Measurements from ENCODE around the gene AGPS. TPM values are rescaled to one million over a fixed set of nuclear protein-coding genes. Genes with fewer than 3 reads are reported as not detected.

The AGPS gene
- total and polyA plus RNA-seq, 2 of the 13 experiments (the other 11 are each of a cell fraction or from before 2014, with no cell fraction given): 39.4 to 99.0 TPM

DNA sequence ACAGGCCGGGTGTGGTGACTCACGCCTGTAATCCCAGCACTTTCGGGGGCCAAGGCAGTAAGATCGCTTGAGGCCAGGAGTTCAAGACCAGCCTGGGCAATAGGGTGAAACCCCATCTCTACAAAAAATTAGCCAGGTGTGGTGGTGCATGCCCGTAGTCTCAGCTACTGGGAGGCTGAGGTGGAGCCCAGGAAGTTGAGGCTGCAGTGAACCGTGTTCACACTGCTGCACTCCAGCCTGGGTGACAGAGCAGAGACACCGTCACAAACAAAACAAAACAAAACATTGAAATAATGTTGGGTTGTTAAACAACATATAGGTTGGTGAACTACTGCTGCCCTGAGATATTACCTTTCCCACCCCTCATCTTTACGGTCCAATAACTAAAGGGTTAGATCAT, 48.8 kb upstream of the AGPS start:
- Histone ChIP-seq H3K27me3 (ENCODE audit: control insufficient read depth in 1 of 2, insufficient read depth in 2 of 2, low read length in 2 of 2) (no peaks in the 10 kb centered on the region), H3K4me3 (replicated peaks in 1 of 3; ENCODE audit: insufficient read depth in 1 of 3, low read depth in 2 of 3, low read length in 3 of 3) (no peak overlapping the region), H3K27ac (ENCODE audit: extremely low read length, insufficient read depth, low read length) (no peak overlapping the region), H3K36me3 (replicated peaks in 1 of 2; ENCODE audit: control insufficient read depth in 1 of 2, insufficient read depth in 2 of 2, low read length in 2 of 2) (no peaks in the 10 kb centered on the region), H4K20me1 (ENCODE audit: insufficient read depth, low read length) (no peaks in the 10 kb centered on the region), H2AFZ (ENCODE audit: low read length) (no peak overlapping the region), H3K79me2 (ENCODE audit: insufficient read depth, low read length) (no peaks in the 10 kb centered on the region), H3K9me3 (ENCODE audit: low read length) (no peaks in the 10 kb centered on the region), H3K9ac (ENCODE audit: insufficient read depth, low read depth, low read length) (no peak overlapping the region), H3K4me1 (ENCODE audit: insufficient read depth, low read length) (peaks cover 31% of the 10 kb centered on the region), H3K4me2 (ENCODE audit: low read depth, low read length) (no peak overlapping the region)
- TF ChIP-seq CEBPB (IDR thresholded peaks at IDR 0.05; ENCODE audit: borderline replicate concordance, low read depth, low read length) (no peak), PRMT3 (CRISPR knock-in tag; IDR thresholded peaks at IDR 0.05; ENCODE audit: borderline replicate concordance, low read depth) (no peak)
- intact Hi-C loops (cut with micrococcal nuclease; ENCODE audit: unreplicated experiment): no loop called here
- ATAC-seq (no peak), FAIRE-seq (no peak), DNase-seq (ENCODE audit: low spot score) (no peak)
- WGBS (ENCODE audit: low lambda C conversion rate): 96% methylated on average over 8 of the region's 8 CpGs
- ChIA-PET CTCF (ENCODE audit: low intra/inter-chr PET ratio, low total read pairs) (no interaction called here), POLR2A (interaction anchor here (0.7 kb wide), 1 partner anchor 62 kb away, joined by 3 read pairs; no protein-coding TSS in a partner anchor)
- in situ Hi-C loops (cut with HindIII; ENCODE audit: extremely low pct_ligation_motif_present, low pct_unique_long_range_greater_than_20kb): no loop called here
- no TSS peak for BruUV-seq (replicated peaks)

DNA sequence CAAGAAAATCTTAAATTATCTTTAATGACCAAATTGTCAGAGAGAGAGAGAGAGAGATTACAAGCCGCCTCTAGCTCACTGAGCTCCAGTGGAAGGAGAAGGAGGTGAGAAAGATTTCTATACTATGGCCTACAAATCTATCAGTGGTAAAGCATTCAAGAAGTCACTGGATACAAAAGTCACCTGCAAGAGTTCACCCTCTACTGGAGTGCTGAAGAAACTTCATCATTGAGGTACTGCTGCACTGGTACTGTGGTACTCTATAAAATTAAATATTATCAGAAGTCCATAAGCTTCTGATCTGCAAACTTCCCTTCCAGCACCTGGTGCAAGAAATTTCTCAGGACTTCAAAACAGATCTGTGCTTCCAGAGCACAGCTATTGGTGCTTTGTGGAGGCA, 48.3 kb upstream of the AGPS start:
- H3K4me3 ChIP-seq (replicated peaks in 1 of 3; ENCODE audit: insufficient read depth in 1 of 3, low read depth in 2 of 3, low read length in 3 of 3): no peak overlapping the region
- no peak overlapping the region for H3K4me2 ChIP-seq (ENCODE audit: low read depth, low read length)
- intact Hi-C loops (cut with micrococcal nuclease; ENCODE audit: unreplicated experiment) (no loop called here), in situ Hi-C loops (cut with HindIII; ENCODE audit: extremely low pct_ligation_motif_present, low pct_unique_long_range_greater_than_20kb) (no loop called here)
- POLR2A ChIA-PET: interaction anchor here (0.7 kb wide), 1 partner anchor 62 kb away, joined by 3 read pairs; no protein-coding TSS in a partner anchor
- no peak overlapping the region for H3K27ac ChIP-seq (ENCODE audit: extremely low read length, insufficient read depth, low read length)
- H3K4me1 ChIP-seq (ENCODE audit: insufficient read depth, low read length): peaks cover 36% of the 10 kb centered on the region
- H3K9ac ChIP-seq (ENCODE audit: insufficient read depth, low read depth, low read length): no peak overlapping the region
- H3K79me2 ChIP-seq (ENCODE audit: insufficient read depth, low read length): no peaks in the 10 kb centered on the region
- no peaks in the 10 kb centered on the region for H4K20me1 ChIP-seq (ENCODE audit: insufficient read depth, low read length)
- CTCF ChIA-PET (ENCODE audit: low intra/inter-chr PET ratio, low total read pairs): no interaction called here
- 98% methylated on average over 1 of the region's 1 CpG for WGBS (ENCODE audit: low lambda C conversion rate)
- H3K27me3 ChIP-seq (ENCODE audit: control insufficient read depth in 1 of 2, insufficient read depth in 2 of 2, low read length in 2 of 2): no peaks in the 10 kb centered on the region
- ATAC-seq (peak; percentile 65), FAIRE-seq (no peak), DNase-seq (ENCODE audit: low spot score) (no peak)
- no peaks in the 10 kb centered on the region for H3K9me3 ChIP-seq (ENCODE audit: low read length)
- H2AFZ ChIP-seq (ENCODE audit: low read length): no peak overlapping the region
- TF ChIP-seq, protein P1, sequence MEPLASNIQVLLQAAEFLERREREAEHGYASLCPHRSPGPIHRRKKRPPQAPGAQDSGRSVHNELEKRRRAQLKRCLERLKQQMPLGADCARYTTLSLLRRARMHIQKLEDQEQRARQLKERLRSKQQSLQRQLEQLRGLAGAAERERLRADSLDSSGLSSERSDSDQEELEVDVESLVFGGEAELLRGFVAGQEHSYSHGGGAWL (CRISPR knock-in tag; IDR thresholded peaks at IDR 0.05): no peak
- TF ChIP-seq, protein P2, sequence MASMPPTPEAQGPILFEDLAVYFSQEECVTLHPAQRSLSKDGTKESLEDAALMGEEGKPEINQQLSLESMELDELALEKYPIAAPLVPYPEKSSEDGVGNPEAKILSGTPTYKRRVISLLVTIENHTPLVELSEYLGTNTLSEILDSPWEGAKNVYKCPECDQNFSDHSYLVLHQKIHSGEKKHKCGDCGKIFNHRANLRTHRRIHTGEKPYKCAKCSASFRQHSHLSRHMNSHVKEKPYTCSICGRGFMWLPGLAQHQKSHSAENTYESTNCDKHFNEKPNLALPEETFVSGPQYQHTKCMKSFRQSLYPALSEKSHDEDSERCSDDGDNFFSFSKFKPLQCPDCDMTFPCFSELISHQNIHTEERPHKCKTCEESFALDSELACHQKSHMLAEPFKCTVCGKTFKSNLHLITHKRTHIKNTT (CRISPR knock-in tag; IDR thresholded peaks at IDR 0.05): no peak
- no TSS peak for BruUV-seq (replicated peaks)
- H3K36me3 ChIP-seq (replicated peaks in 1 of 2; ENCODE audit: control insufficient read depth in 1 of 2, insufficient read depth in 2 of 2, low read length in 2 of 2): no peaks in the 10 kb centered on the region
